Measurements from ENCODE around the gene TXNDC5. TPM values are rescaled to one million over a fixed set of nuclear protein-coding genes. Genes with fewer than 3 reads are reported as not detected.

The TXNDC5 gene
- total RNA-seq, 1 donor from 2014 or later, result 62.7 TPM

DNA sequence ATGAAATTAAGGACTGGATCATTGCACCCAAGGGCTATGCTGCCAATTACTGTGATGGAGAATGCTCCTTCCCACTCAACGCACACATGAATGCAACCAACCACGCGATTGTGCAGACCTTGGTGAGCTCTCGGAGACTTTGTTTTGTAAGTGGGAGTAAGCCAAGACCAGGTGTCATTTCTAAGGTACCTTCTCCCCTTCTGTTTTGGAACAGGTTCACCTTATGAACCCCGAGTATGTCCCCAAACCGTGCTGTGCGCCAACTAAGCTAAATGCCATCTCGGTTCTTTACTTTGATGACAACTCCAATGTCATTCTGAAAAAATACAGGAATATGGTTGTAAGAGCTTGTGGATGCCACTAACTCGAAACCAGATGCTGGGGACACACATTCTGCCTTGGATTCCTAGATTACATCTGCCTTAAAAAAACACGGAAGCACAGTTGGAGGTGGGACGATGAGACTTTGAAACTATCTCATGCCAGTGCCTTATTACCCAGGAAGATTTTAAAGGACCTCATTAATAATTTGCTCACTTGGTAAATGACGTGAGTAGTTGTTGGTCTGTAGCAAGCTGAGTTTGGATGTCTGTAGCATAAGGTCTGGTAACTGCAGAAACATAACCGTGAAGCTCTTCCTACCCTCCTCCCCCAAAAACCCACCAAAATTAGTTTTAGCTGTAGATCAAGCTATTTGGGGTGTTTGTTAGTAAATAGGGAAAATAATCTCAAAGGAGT lies 30.4 kb downstream of the TXNDC5 start:
- DNase-seq (ENCODE audit: low spot score) (no peak), ATAC-seq (no peak)
- intact Hi-C loops (cut with DNase I), result no loop called here

DNA sequence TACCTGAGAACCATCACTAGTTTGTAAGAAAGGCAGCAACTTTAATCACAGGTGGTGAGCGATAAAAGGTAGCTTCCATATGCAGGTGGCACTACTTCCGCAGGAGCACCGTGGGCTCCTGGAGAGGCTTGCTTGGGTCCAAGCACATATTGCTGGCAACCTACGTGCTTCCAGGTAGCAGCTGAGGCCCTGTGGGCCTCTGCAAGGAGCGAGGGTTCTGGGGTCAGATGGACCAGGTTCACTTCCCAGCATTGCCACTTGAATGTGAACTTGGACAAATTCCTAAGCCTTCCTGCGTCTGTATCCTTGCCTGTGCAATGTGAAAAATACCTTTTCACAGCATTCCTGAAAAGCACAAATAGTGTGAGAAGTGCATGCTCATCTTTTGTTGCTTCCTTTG lies 31.0 kb downstream of the TXNDC5 start:
- no peak for ATAC-seq
- intact Hi-C loops (cut with DNase I), result no loop called here
- no peak for DNase-seq (ENCODE audit: low spot score)

- no peak for ATAC-seq
- DNase-seq (ENCODE audit: low spot score), result no peak
- intact Hi-C loops (cut with DNase I), result no loop called here
These were observed 31.5 kb downstream of the TXNDC5 start for GRCh38 chr6:7879043-7879442.

DNA sequence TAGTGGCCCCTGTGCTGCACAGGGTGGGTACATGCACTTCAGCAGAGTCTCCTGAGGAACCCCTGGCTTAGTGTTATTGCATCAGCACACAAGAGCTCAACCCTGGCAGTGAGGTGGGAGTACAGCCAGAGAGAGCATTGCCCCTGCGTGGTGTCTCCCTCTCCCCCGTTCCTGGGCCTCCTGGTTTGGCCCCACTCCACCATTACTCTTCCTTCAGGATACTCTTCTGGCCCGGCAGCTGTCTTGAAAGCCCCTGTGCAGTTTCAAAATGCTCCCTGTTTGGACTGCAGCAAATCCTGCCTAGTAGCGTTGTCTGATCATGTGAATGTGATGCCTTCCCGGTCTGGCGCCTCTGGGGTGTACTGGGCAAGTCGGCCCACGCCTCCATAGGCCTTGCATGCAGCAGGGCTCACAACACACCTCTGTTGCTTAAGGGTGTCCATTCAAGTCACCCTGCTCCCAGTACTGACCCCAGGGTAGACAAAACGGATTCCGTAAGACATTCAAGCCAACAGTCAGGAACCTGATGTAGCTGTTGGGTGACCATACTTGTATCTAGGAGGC lies 32.1 kb downstream of the TXNDC5 start:
- no peak for DNase-seq (ENCODE audit: low spot score)

GRCh38 chr6:7868926-7869325 lies 41.7 kb downstream of the TXNDC5 start:
- no peak for DNase-seq (ENCODE audit: low spot score)
- ATAC-seq, result no peak
- intact Hi-C loops (cut with DNase I), result no loop called here

More for the DNA sequence above, 32.1 kb downstream of the TXNDC5 start:
- intact Hi-C loops (cut with DNase I), result no loop called here
- ATAC-seq, result no peak

GRCh38 chr6:7866526-7866925 lies 44.1 kb downstream of the TXNDC5 start:
- ATAC-seq (no peak), DNase-seq (ENCODE audit: low spot score) (no peak)
- intact Hi-C loops (cut with DNase I), result no loop called here

- no peak for DNase-seq (ENCODE audit: low spot score)
- intact Hi-C loops (cut with DNase I), result no loop called here
- no peak for ATAC-seq
These were observed 44.8 kb downstream of the TXNDC5 start for GRCh38 chr6:7865781-7866180.

DNA sequence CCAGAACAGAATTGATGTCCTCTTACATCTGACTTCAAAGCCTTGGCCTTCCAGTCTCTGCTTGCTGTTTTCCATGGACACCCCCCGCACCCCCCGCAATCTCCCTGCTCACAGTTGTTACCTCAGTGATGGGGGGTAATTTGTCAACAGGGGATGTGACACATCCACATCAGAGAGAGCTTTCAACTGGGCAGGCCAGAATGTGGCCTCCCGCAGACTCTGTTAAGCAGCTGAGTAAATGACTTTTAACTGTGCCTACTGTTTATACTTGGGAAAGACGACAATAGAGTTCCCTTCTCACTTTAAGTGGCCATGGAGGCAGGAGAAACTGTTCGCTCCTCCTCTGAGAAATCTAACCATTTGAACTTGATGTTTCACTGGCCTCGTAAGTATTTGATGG lies 51.0 kb downstream of the TXNDC5 start:
- intact Hi-C loops (cut with DNase I), result no loop called here

GRCh38 chr6:7851780-7852179 lies 58.8 kb downstream of the TXNDC5 start:
- no peak for ATAC-seq
- intact Hi-C loops (cut with DNase I), result no loop called here
- DNase-seq (ENCODE audit: low spot score), result no peak

More for the DNA sequence above, 51.0 kb downstream of the TXNDC5 start:
- no peak for DNase-seq (ENCODE audit: low spot score)
- no peak for ATAC-seq

DNA sequence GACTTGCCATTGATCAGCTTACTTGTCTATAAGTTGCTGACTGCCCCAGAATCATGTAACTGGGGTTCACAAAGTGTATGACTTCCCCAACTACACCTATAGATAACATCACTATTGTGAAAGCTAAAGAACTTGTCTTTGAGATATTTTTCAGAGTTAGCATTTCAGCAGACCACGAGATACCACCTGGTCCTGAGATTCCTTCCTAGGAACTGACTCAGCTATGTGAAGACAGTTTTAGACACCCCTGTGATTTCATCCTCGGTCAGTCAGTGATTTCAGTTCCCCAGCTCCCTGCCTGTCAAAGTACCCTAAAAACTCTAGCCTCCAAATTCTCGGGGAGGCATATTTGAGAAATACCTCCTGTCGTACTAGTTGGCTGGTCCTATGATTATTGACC lies 62.4 kb downstream of the TXNDC5 start:
- ATAC-seq, result no peak

DNA sequence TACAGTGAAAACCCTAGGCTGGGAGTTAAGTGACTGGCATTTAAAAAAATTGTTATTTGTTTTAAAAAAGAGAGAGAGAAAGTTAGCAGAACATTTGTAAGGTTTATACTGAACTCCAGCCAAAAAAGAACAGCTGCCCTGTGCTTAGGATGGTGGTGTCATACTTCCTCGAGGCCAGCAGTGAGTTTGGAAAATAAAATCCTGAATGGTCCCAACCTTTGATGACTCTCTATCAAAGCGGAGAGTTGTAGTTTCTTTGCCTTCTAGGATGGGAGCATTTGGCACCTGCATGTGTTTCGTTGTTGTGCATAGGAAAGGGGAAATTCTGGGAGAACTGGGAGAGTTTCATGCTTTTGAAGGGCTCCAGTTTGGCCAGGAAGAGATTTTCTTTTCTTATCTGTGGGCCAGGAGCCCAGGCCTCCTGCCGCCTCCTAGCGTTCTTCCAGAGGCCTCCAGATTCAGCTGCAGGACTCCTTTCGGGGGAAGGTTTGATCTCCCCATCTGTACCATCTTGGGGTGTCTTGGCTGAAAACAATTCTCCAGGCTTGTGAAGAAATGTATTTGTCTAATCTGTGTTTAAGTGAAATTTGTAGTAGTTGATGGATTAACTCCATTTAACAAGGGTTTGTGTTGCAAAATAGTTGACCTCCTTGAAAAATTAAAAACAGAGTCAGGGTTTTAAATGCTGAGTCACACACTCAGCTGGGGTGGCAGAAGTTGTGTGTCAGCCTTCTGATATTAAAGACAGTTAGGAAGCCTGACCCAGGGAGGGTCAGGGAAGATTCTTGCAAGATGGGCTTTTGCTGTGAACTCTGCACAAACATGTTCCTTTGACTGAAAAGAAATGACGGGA lies 63.4 kb downstream of the TXNDC5 start:
- DNase-seq (ENCODE audit: low spot score) (no peak), ATAC-seq (no peak)
- intact Hi-C loops (cut with DNase I), result no loop called here

More for the DNA sequence above, 62.4 kb downstream of the TXNDC5 start:
- intact Hi-C loops (cut with DNase I), result no loop called here
- no peak for DNase-seq (ENCODE audit: low spot score)

DNA sequence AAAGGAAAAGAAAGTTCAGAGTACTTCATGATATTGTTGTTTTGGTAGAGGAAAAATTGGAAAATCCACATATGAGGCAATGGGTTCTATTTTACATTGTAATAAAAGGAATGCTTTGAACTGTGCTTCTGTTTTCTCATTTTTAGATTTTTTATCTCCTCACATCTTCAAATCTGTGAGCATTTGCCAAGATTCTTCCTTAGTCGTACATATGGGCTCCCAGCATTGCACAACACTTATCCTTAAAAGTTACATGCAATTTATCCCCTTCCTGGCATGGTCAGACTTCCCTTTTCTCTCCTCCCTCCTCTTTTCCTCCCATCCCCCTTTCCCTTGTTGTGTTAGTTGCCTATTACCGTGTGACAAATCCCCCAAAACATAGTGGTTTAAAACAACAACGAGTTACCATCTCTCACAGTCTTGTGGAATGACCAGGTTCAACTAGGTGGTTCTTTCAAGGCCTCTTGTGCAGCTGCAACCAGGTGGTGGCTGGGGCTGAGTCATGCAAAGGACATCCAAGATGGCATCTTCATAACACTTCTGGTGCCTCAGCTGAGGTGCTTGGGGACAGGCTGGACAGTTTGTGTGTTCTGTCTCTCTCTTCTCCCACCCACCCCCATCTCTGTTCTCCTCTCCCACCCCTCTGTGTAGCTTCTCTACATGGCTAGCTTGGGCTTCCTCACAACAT lies 68.7 kb downstream of the TXNDC5 start:
- intact Hi-C loops (cut with DNase I), result no loop called here
- ATAC-seq (no peak), DNase-seq (ENCODE audit: low spot score) (no peak)

DNA sequence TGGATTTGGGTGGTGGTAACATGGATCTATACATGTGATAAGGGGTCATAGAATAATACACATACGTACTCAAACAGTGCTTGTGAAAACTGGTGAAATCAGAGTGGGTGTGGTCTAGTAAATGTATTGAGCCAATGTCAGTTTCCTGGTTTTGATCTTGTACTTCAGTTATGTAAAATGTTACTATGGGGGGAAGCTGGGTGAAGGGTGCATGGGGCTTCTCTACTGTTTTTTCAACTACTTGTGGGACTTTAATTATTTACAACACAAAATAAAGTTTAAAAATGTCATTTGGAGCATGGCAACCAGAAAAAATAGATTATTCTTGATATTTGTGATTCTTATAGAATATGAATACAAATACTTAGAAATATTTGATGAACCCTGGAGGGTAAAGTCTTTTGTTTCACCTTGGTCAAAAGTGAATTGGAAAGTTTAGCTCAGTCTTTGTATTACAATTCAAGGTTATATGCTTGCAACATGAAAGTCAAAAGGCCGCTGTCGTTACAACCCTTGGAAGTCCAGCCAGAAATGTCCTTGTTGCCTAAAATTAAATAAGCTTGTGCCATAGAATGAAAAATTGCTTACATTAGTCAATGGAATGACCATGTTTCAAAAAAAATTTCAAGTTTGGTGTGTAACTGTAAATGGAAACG lies 74.1 kb downstream of the TXNDC5 start:
- intact Hi-C loops (cut with DNase I), result no loop called here
- DNase-seq (ENCODE audit: low spot score), result no peak
- no peak for ATAC-seq

DNA sequence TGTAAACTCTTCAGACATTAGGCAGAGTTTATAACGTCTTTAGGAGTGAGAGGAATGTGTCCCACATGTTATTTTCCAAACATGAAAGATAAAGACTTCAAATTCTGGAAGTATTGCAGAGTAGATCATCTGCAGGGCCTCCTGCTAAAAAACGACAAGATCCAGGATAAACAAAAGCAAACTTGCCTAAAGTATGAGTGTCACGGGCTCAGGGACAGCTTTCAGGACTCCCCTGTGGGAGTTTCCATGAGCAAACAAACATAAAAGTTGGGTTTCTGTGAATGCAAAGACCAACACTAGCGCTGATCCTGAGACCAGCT lies 76.9 kb downstream of the TXNDC5 start:
- no peak for ATAC-seq
- intact Hi-C loops (cut with DNase I), result no loop called here
- no peak for DNase-seq (ENCODE audit: low spot score)

- ATAC-seq (no peak), DNase-seq (ENCODE audit: low spot score) (no peak)
- intact Hi-C loops (cut with DNase I), result no loop called here
These were observed 77.5 kb downstream of the TXNDC5 start for GRCh38 chr6:7832904-7833750.
